ENCODE results near the gene ZFYVE28. TPM values are rescaled to one million over a fixed set of nuclear protein-coding genes. Genes with fewer than 3 reads are reported as not detected.

ZFYVE28 gene
- total RNA-seq = 4.9 and 9.2 TPM in 2 replicates

GRCh38 chr4:2417765-2418649 lies at the start of gene ZFYVE28:
ZFYVE28 (minus strand) TSS chr4:2418645; CDS start chr4:2418323, 322 bp downstream.

GRCh38 chr4:2418650-2419571 lies 466 bp upstream of the ZFYVE28 start, which contains the start of gene CFAP99:
CFAP99 (plus strand) TSS chr4:2418955.

GRCh38 chr4:2261853-2262144 lies 156.6 kb downstream of the ZFYVE28 start, which contains the start of gene MXD4:
MXD4 (minus strand) TSS chr4:2262109; CDS start chr4:2261980, 129 bp downstream.

GRCh38 chr4:2241410-2242353 lies 176.8 kb downstream of the ZFYVE28 start, which contains the start of the genes HAUS3 and POLN:
HAUS3 (minus strand) TSS chr4:2242121; CDS start chr4:2240946, 1,175 bp downstream.
POLN (minus strand) TSS chr4:2242121; CDS start chr4:2229231, 12,890 bp downstream.

Other genes with a start within 250 kb of the ZFYVE28 start
- 8.6 and 32.3 TPM in 2 replicates for gene HAUS3, start 176.5 kb downstream of the ZFYVE28 start, total RNA-seq
- 1.1 and 3.7 TPM in 2 replicates for gene POLN, start 176.5 kb downstream of the ZFYVE28 start, total RNA-seq
- gene MXD4, start 156.5 kb downstream of the ZFYVE28 start, total RNA-seq = 111 and 122 TPM in 2 replicates
- 0.16 TPM in 1 of 2 replicates, not detected in the other for gene CFAP99, start 310 bp upstream of the ZFYVE28 start, total RNA-seq
- gene RNF4, start 50.5 kb upstream of the ZFYVE28 start, total RNA-seq = 61.9 and 71.6 TPM in 2 replicates
- gene FAM193A, start 118.0 kb upstream of the ZFYVE28 start, total RNA-seq = 13.9 and 15.5 TPM in 2 replicates